H9 (cell line): ENCODE data around the gene MST1R. TPM values are rescaled to one million over a fixed set of nuclear protein-coding genes. Genes with fewer than 3 reads are reported as not detected.

Source experiments
- DNase-seq: peaks from one replicate; pipeline ENCODE4 v3.0.0-alpha.2; 2017
- H2AFZ ChIP-seq: one replicate; pipeline ENCODE4 v1.6.1; 2013; ENCODE audit warnings: mild to moderate bottlenecking, low read length, control low read depth, moderate library complexity
- H2AK5ac ChIP-seq: 2 replicates; pipeline ENCODE4 v1.6.1; 2013; ENCODE audit warnings: low read length, control low read depth, mixed read lengths; ENCODE audit not compliant: insufficient read length
- H2BK120ac ChIP-seq: one replicate; pipeline ENCODE4 v1.6.1; 2013; ENCODE audit warnings: low read depth, mild to moderate bottlenecking, low read length, control low read depth, inconsistent platforms; ENCODE audit not compliant: poor library complexity, severe bottlenecking
- H2BK12ac ChIP-seq: 2 replicates; pipeline ENCODE4 v1.6.1; 2013; ENCODE audit warnings: low read length, control low read depth, mixed read lengths, low read depth; ENCODE audit not compliant: insufficient read length
- H2BK15ac ChIP-seq: 2 replicates; pipeline ENCODE4 v1.6.1; 2013; ENCODE audit warnings: low read depth, low read length, control low read depth
- H2BK20ac ChIP-seq: one replicate; pipeline ENCODE4 v1.6.1; 2013; ENCODE audit warnings: low read depth, mild to moderate bottlenecking, low read length, control low read depth, inconsistent platforms; ENCODE audit not compliant: poor library complexity, severe bottlenecking
- H2BK5ac ChIP-seq: 2 replicates; pipeline ENCODE4 v1.6.1; 2013; ENCODE audit warnings: low read length, control low read depth, mixed read lengths; ENCODE audit not compliant: insufficient read length
- H3K14ac ChIP-seq: 2 replicates; pipeline ENCODE4 v1.6.1; 2013; ENCODE audit warnings: low read length, control low read depth; ENCODE audit not compliant: insufficient read depth
- H3K18ac ChIP-seq: 2 replicates; pipeline ENCODE4 v1.6.1; 2013; ENCODE audit warnings: low read depth, mild to moderate bottlenecking, mixed read lengths, low read length, control low read depth; ENCODE audit not compliant: insufficient read length
- H3K23ac ChIP-seq: 2 replicates; pipeline ENCODE4 v1.6.1; 2013; ENCODE audit warnings: low read length, control low read depth, mixed read lengths, low read depth; ENCODE audit not compliant: insufficient read length
- H3K23me2 ChIP-seq: 2 replicates; pipeline ENCODE4 v1.6.1; 2013; ENCODE audit warnings: low read depth, mild to moderate bottlenecking, mixed read lengths, low read length, control low read depth; ENCODE audit not compliant: insufficient read length, poor library complexity, severe bottlenecking
- H3K27ac ChIP-seq: 2 replicates; pipeline ENCODE4 v1.5.1; 2013; ENCODE audit warnings: low read length, control low read depth, mixed read lengths, low read depth; ENCODE audit not compliant: insufficient read length
- H3K27me3 ChIP-seq: 2 replicates; pipeline ENCODE4 v1.6.1; 2013; ENCODE audit warnings: low read length, control low read depth, inconsistent platforms; ENCODE audit not compliant: insufficient read depth
- H3K4ac ChIP-seq: 2 replicates; pipeline ENCODE4 v1.6.1; 2013; ENCODE audit warnings: low read depth, mild to moderate bottlenecking, control low read depth, inconsistent platforms, low read length, moderate library complexity
- H3K4me1 ChIP-seq: 2 replicates; pipeline ENCODE4 v1.6.1; 2013; ENCODE audit warnings: low read length, control low read depth, inconsistent platforms; ENCODE audit not compliant: insufficient read depth
- H3K4me2 ChIP-seq: 2 replicates; pipeline ENCODE4 v1.6.1; 2013; ENCODE audit warnings: low read length, control low read depth, mixed read lengths; ENCODE audit not compliant: insufficient read length, insufficient read depth
- H3K56ac ChIP-seq: 2 replicates; pipeline ENCODE4 v1.6.1; 2013; ENCODE audit warnings: low read depth, mild to moderate bottlenecking, mixed read lengths, low read length, control low read depth; ENCODE audit not compliant: insufficient read length
- H3K79me1 ChIP-seq: 2 replicates; pipeline ENCODE4 v1.6.1; 2013; ENCODE audit warnings: low read depth, mild to moderate bottlenecking, moderate library complexity, low read length, control low read depth, inconsistent platforms; ENCODE audit not compliant: insufficient read depth, poor library complexity, severe bottlenecking
- H3K79me2 ChIP-seq: 2 replicates; pipeline ENCODE4 v1.6.1; 2013; ENCODE audit warnings: low read length, control low read depth, inconsistent platforms; ENCODE audit not compliant: insufficient read depth
- H3K9ac ChIP-seq: 2 replicates; pipeline ENCODE4 v1.6.1; 2013; ENCODE audit warnings: low read length, control low read depth, mixed read lengths; ENCODE audit not compliant: insufficient read length; ENCODE audit errors: extremely low read depth
- H3K9me3 ChIP-seq: one replicate; pipeline ENCODE4 v1.6.1; 2013; ENCODE audit warnings: low read depth, low read length, inconsistent platforms; ENCODE audit not compliant: control insufficient read depth
- H3T11ph ChIP-seq: one replicate; pipeline ENCODE4 v1.6.1; 2013; ENCODE audit warnings: mild to moderate bottlenecking, low read length, control low read depth, inconsistent platforms
- H4K20me1 ChIP-seq: one replicate; pipeline ENCODE4 v1.6.1; 2013; ENCODE audit not compliant: control insufficient read depth, insufficient read length, insufficient read depth
- H4K5ac ChIP-seq: 2 replicates; pipeline ENCODE4 v1.6.1; 2013; ENCODE audit warnings: low read depth, mild to moderate bottlenecking, mixed read lengths, low read length, control low read depth; ENCODE audit not compliant: insufficient read length
- H4K8ac ChIP-seq: replicated peaks from 2 replicates; pipeline ENCODE4 v1.6.1; 2013; ENCODE audit warnings: low read length, control low read depth, mixed read lengths, low read depth; ENCODE audit not compliant: insufficient read length
- H4K91ac ChIP-seq: 2 replicates; pipeline ENCODE4 v1.6.1; 2013; ENCODE audit warnings: low read depth, mild to moderate bottlenecking, moderate library complexity, mixed read lengths, low read length, control low read depth; ENCODE audit not compliant: insufficient read length
- H3K27ac Mint-ChIP-seq, 3 experiments: 2 replicates in 2 of 3; 3 replicates in 1 of 3; pipeline ENCODE4 v1.8.0; 2020 to 2021; ENCODE audit warnings: mixed read lengths in 3 of 3, mild to moderate bottlenecking in 1 of 3, moderate library complexity in 1 of 3
- H3K27me3 Mint-ChIP-seq: 2 replicates; pipeline ENCODE4 v1.8.0; 2021; ENCODE audit warnings: low read depth, mild to moderate bottlenecking, moderate library complexity, mixed read lengths
- H3K36me3 Mint-ChIP-seq, 3 experiments: 2 replicates in 2 of 3; 3 replicates in 1 of 3; pipeline ENCODE4 v1.8.0; 2020 to 2021; ENCODE audit warnings: low read depth in 3 of 3, mixed read lengths in 3 of 3; ENCODE audit not compliant: insufficient read depth in 1 of 3
- H3K4me1 Mint-ChIP-seq, 2 experiments: 2 replicates each; pipeline ENCODE4 v1.8.0; 2020; ENCODE audit warnings: mixed read lengths in 2 of 2
- H3K4me3 Mint-ChIP-seq, 2 experiments: 2 replicates in 1 of 2; 3 replicates in 1 of 2; pipeline ENCODE4 v1.8.0; 2020 to 2021; ENCODE audit warnings: mild to moderate bottlenecking in 2 of 2, mixed read lengths in 2 of 2, moderate library complexity in 1 of 2
- H3K9me3 Mint-ChIP-seq, 2 experiments: 2 replicates in 1 of 2; 3 replicates in 1 of 2; pipeline ENCODE4 v1.8.0; 2020; ENCODE audit warnings: mild to moderate bottlenecking in 2 of 2, mixed read lengths in 2 of 2, moderate library complexity in 1 of 2
- CTCF ChIP-seq: fragments of 200-600 bp; sonication (generic); conservative IDR thresholded peaks from 3 replicates; pipeline ENCODE4 v1.8.0; 2021; ENCODE audit warnings: antibody characterized with exemption, mild to moderate bottlenecking
- WGBS: extraction: QIAGEN DNeasy Blood & Tissue Kit; methylation state at CpG from one replicate; pipeline ENCODE4 v1.1.7; 2013; ENCODE audit warnings: missing lambda C conversion rate, low lambda C conversion rate, mixed read lengths; ENCODE audit not compliant: insufficient read length; ENCODE audit errors: extremely low coverage; 5-methylcytosine and 5-hydroxymethylcytosine counted together
- total RNA-seq: library from RNA; stranded (reverse); gene quantifications from 2 replicates; pipeline ENCODE4 v1.2.1, GENCODE V29; 2021

MST1R gene
- total RNA-seq, 1 experiment from 2014 or later: 4.9 TPM

- Mint-ChIP-seq H3K4me3 (no peak overlapping the region), H3K27ac (no peak overlapping the region), H3K36me3 (no peaks in the 10 kb centered on the region; a peak in 1 of 7 replicates), H3K4me1 (peaks cover 18 to 30% of the 10 kb centered on the region in 2 experiments), H3K27me3 (no peaks in the 10 kb centered on the region), H3K9me3 (no peaks in the 10 kb centered on the region; a peak in 1 of 5 replicates)
- peaks cover under 1% of the 10 kb centered on the region for H4K20me1 ChIP-seq
- no CpG with 5 or more reads among the region's 11 CpGs for WGBS
- no peak overlapping the region for H4K91ac ChIP-seq
- H3K27ac ChIP-seq: no peak overlapping the region
- H2BK15ac ChIP-seq: no peak overlapping the region
- H3K27me3 ChIP-seq: no peaks in the 10 kb centered on the region
- H3K56ac ChIP-seq: no peak overlapping the region
- no peak overlapping the region for H4K5ac ChIP-seq
- no peak overlapping the region for H2BK120ac ChIP-seq
- H3K9me3 ChIP-seq: no peaks in the 10 kb centered on the region
- H3K4me1 ChIP-seq: peaks cover 2% of the 10 kb centered on the region; the same call in 1 of the 2 replicates
- no peak overlapping the region for H3K4ac ChIP-seq
- H3T11ph ChIP-seq: no peak overlapping the region
- no peak overlapping the region for H4K8ac ChIP-seq
- no peak for DNase-seq
- H3K4me2 ChIP-seq: no peak overlapping the region
- no peak overlapping the region for H3K9ac ChIP-seq
- H3K14ac ChIP-seq: no peak overlapping the region
- no peaks in the 10 kb centered on the region for H3K23me2 ChIP-seq
- no peaks in the 10 kb centered on the region for H3K79me2 ChIP-seq
- H3K79me1 ChIP-seq: no peaks in the 10 kb centered on the region
- H2AK5ac ChIP-seq: no peak overlapping the region
- TF ChIP-seq CTCF: no peak
- H2BK12ac ChIP-seq: no peak overlapping the region
- no peak overlapping the region for H2AFZ ChIP-seq
- H2BK20ac ChIP-seq: no peak overlapping the region
- no peak overlapping the region for H3K23ac ChIP-seq
- no peak overlapping the region for H2BK5ac ChIP-seq
- no peak overlapping the region for H3K18ac ChIP-seq
Measured at GRCh38 chr3:49901366-49902339, 2.0 kb downstream of the MST1R start.
